ENCODE data around the gene ZYX.
"Not testable (repeated sequence)": the region's sequence is repeated elsewhere in the genome, so short reads cannot be mapped to it uniquely, and the experiment has no call there.

ZYX gene

DNA sequence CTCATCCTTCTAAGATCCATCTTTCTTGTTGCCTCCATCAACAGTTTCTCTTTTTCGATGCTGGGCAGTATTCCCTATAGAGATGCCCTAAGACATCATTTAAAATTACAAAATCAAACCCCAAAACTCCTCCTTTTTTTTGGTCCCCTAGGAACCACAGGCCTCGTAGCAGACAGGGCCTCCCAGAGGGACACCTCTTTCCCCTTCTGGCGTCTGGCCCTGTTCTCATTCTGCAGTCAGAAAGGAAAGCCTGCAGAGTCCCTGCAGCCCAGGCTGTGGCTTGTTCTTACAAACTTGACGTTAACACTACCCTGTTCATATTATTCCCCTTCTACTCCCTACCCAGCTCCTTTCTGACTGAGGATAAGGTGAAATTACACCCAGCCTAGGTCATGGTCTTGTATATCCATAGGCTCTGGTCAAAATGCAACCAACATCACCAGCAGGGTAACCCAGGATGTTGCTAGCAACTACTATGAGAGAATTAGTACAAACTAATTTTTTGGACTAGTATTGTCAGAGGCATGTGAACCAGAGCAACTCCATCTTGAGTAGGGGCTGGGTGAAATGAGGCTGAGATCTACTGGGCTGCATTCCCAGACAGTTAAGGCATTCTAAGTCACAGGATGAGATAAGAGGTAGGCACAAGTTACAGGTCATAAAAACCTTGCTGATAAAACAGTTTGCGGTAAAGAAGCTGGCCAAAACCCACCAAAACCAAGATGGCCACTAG lies 31.0 kb downstream of the ZYX start:
- Histone ChIP-seq H3K36me3 (ENCODE audit: control insufficient read depth in 2 of 2, insufficient read depth in 2 of 2, low read length in 2 of 2) (no peaks in the 10 kb centered on the region), H3K4me3 (ENCODE audit: low read length in 2 of 2) (no peak overlapping the region), H3K27ac (ENCODE audit: low read length) (no peak overlapping the region), H3K4me1 (ENCODE audit: control insufficient read depth, insufficient read depth, low read length) (peaks cover 12% of the 10 kb centered on the region), H3K9me3 (ENCODE audit: control insufficient read depth in 2 of 2, low read length in 2 of 2) (no peaks in the 10 kb centered on the region), H3K9ac (ENCODE audit: low read length in 2 of 2) (no peak overlapping the region), H3K27me3 (ENCODE audit: control insufficient read depth in 1 of 2, insufficient read depth in 2 of 2, low read length in 2 of 2) (no peaks in the 10 kb centered on the region)

DNA sequence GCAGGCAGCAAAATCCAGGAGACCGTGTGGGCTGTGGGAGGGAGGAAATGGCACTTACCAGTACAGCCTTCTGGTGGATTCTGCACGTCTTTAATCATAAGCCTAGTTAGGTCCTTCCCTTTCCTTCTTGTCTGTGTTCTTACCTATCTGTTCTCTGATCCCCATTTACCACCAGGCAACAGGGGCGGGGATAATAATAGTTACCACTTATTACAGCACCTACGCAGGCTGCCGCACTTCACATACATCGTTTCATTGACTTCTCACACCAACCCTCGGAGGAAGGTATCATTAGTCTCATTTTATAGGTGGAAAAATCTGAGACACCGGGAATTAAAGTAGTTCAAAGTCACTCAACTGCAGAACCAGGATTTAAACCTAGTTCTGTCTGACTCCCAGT lies 32.0 kb downstream of the ZYX start:
- Histone ChIP-seq H3K36me3 (ENCODE audit: control insufficient read depth in 2 of 2, insufficient read depth in 2 of 2, low read length in 2 of 2) (no peaks in the 10 kb centered on the region), H3K9ac (ENCODE audit: low read length in 2 of 2) (no peak overlapping the region), H3K4me1 (ENCODE audit: control insufficient read depth, insufficient read depth, low read length) (peaks cover 8% of the 10 kb centered on the region), H3K9me3 (ENCODE audit: control insufficient read depth in 2 of 2, low read length in 2 of 2) (no peaks in the 10 kb centered on the region), H3K27me3 (ENCODE audit: control insufficient read depth in 1 of 2, insufficient read depth in 2 of 2, low read length in 2 of 2) (no peaks in the 10 kb centered on the region), H3K4me3 (ENCODE audit: low read length in 2 of 2) (no peak overlapping the region), H3K27ac (ENCODE audit: low read length) (no peak overlapping the region)

DNA sequence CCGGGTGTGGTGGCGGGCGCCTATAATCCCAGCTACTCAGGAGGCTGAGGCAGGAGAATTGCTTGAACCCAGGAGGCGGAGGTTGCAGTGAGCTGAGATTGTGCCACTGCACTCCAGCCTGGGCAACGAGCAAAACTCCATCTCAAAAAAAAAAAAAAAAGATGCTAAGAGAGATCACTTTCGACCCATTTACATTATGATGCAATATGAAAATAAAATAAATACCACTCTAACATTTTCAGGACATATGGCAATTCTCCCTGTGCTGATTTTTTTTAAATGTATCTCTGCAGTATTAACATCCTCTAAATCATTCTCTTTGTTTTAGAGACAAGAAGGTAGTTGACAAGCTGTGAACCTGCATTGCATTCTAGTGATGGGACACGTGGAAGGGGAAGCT lies 34.1 kb downstream of the ZYX start:
- not testable (repeated sequence) for H3K4me3 ChIP-seq (ENCODE audit: low read length in 2 of 2); H3K9ac ChIP-seq (ENCODE audit: low read length in 2 of 2); H3K36me3 ChIP-seq (ENCODE audit: control insufficient read depth in 2 of 2, insufficient read depth in 2 of 2, low read length in 2 of 2); H3K27me3 ChIP-seq (ENCODE audit: control insufficient read depth in 1 of 2, insufficient read depth in 2 of 2, low read length in 2 of 2); H3K9me3 ChIP-seq (ENCODE audit: control insufficient read depth in 2 of 2, low read length in 2 of 2); H3K4me1 ChIP-seq (ENCODE audit: control insufficient read depth, insufficient read depth, low read length); H3K27ac ChIP-seq (ENCODE audit: low read length)

DNA sequence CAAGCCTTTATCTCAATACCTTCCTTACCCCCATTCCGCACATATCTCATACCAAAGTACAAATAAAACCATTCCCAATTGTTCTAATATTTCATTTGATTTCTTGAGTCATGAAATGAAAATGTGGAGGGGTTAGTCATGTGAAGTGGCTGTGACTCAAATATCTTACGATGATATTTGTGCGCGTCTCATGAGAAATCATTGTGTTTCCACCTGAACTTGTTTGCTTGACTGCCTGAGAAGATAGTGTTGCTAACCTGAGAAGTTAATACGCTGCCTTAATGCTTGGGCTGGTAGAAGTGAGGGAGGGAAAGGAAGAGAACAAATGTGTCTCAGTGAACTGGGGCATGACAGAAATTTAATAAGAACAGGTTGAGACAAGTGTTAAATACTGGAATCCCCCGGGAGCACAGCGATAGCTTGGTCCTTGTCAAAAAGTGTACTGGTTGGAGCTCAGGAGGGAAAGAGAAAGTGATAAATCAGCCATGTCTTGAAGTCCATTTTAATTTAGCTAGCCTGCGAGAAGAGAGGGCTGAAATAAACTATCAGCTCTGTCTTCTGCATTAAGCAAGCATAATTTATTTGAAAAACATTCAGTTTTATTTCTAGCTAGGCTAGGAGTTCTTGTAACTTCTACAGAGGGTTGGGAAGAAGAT lies 34.7 kb downstream of the ZYX start:
- H3K9ac ChIP-seq (ENCODE audit: low read length in 2 of 2), result no peak overlapping the region
- H3K4me3 ChIP-seq (ENCODE audit: low read length in 2 of 2), result no peak overlapping the region
- H3K36me3 ChIP-seq (ENCODE audit: control insufficient read depth in 2 of 2, insufficient read depth in 2 of 2, low read length in 2 of 2), result no peaks in the 10 kb centered on the region
- H3K9me3 ChIP-seq (ENCODE audit: control insufficient read depth in 2 of 2, low read length in 2 of 2), result no peaks in the 10 kb centered on the region
- H3K27ac ChIP-seq (ENCODE audit: low read length), result no peak overlapping the region
- H3K4me1 ChIP-seq (ENCODE audit: control insufficient read depth, insufficient read depth, low read length), result no peaks in the 10 kb centered on the region
- H3K27me3 ChIP-seq (ENCODE audit: control insufficient read depth in 1 of 2, insufficient read depth in 2 of 2, low read length in 2 of 2), result peaks cover 0 to 2% of the 10 kb centered on the region in 2 donors

DNA sequence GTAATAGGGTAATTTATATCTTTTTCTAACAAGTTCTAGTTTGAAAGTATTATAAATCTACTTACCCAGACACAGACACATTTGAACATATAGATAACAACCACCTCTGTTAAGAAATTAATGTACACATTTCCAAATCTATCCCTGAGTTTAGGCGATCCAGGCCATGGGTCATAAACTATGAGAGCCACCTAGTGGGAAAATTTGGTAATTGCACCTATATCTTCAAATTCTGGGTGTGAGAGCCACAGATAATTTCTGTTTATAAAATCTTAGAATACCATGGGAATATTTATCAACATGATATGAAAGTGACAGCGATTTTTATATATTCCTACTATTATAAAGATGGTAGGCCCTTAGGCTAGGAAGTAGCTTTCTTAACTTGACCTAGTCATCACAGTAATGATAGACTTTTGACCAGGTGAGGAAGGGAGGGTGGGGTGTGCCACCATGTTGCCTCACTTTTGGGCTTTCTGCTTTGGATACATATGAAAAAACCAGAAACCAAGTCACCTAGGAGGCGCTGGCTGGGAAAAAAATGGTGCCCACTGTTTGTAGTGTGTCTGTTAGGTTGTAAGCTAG lies 35.5 kb downstream of the ZYX start:
- no peaks in the 10 kb centered on the region for H3K9me3 ChIP-seq (ENCODE audit: control insufficient read depth in 2 of 2, low read length in 2 of 2)
- H3K9ac ChIP-seq (ENCODE audit: low read length in 2 of 2), result no peak overlapping the region
- H3K27ac ChIP-seq (ENCODE audit: low read length), result no peak overlapping the region
- H3K27me3 ChIP-seq (ENCODE audit: control insufficient read depth in 1 of 2, insufficient read depth in 2 of 2, low read length in 2 of 2), result peaks cover 0 to 2% of the 10 kb centered on the region in 2 donors
- H3K4me1 ChIP-seq (ENCODE audit: control insufficient read depth, insufficient read depth, low read length), result no peaks in the 10 kb centered on the region
- no peaks in the 10 kb centered on the region for H3K36me3 ChIP-seq (ENCODE audit: control insufficient read depth in 2 of 2, insufficient read depth in 2 of 2, low read length in 2 of 2)
- H3K4me3 ChIP-seq (ENCODE audit: low read length in 2 of 2), result no peak overlapping the region

DNA sequence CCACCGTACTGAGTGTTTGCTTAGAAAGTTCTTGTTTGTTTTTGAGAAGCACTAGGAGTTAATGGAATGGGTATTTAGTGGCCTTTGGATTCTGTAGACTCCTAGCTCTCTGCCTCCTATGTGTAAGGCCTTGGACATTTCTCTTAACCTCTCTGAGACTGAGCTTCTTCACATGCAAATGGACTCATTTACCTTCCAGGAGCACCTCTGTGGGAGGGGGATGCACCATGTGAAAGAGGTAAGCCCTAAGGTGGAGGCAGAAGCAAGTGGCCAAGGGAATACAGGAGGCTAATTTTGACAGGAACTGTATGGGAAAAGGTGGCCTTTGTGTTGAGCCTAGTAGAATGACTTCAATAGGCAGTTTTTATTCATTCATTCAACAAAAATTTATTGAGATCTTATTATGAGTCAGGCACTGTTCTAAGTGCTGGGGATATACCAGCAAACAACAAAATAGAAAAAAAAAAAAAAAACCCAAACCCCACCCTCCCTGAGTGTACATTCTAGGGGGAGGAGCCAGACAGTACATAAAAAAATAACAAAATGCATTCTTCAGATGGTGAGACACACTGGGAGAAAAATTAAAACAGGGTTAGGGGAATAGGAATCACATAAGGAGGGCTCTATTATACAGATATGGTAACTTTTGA lies 36.7 kb downstream of the ZYX start:
- Histone ChIP-seq H3K4me3 (ENCODE audit: low read length in 2 of 2) (no peak overlapping the region), H3K27ac (ENCODE audit: low read length) (no peak overlapping the region), H3K9ac (ENCODE audit: low read length in 2 of 2) (no peak overlapping the region), H3K9me3 (ENCODE audit: control insufficient read depth in 2 of 2, low read length in 2 of 2) (no peaks in the 10 kb centered on the region), H3K36me3 (ENCODE audit: control insufficient read depth in 2 of 2, insufficient read depth in 2 of 2, low read length in 2 of 2) (no peaks in the 10 kb centered on the region), H3K4me1 (ENCODE audit: control insufficient read depth, insufficient read depth, low read length) (no peaks in the 10 kb centered on the region), H3K27me3 (ENCODE audit: control insufficient read depth in 1 of 2, insufficient read depth in 2 of 2, low read length in 2 of 2) (peaks cover 0 to 2% of the 10 kb centered on the region in 2 donors)

DNA sequence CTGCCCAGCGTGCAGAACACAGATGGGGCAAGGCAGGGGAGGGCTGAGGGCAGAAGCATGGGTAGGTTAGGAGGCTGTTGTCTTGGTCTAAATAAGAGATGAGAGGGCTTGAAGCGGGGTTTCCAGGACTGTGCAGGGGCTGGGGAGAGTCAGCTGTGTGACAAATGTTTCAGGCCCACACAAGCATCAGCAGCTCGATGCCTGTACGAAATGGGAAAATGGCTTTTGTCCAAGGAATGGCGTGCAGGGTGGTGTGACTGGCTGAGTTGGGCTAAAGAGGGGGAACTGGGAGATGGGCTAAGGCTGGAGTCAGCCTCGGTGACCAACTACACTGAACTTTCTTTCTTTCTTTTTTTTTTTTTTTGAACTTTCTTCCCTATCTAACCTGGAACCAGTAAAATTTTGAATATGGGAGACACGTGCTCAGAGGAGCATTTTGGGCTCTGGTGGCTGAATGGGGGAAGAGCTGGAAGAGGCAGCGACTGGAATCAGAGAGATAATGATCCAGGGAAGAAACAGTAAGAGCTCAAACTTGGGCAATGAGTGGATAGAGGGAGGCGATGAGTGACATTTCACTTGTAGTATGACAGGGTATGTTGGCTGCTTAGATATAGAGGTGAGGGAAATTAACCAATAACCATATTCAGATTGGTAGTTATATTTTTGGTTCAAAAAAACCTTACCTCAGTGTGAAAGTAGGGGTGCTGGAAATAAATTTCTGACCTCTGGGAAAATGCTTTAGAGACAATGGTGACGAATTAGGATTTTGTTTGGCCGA lies 37.7 kb downstream of the ZYX start:
- H3K27ac ChIP-seq (ENCODE audit: low read length), result no peak overlapping the region
- no peaks in the 10 kb centered on the region for H3K4me1 ChIP-seq (ENCODE audit: control insufficient read depth, insufficient read depth, low read length)
- no peak overlapping the region for H3K9ac ChIP-seq (ENCODE audit: low read length in 2 of 2)
- H3K4me3 ChIP-seq (ENCODE audit: low read length in 2 of 2), result no peak overlapping the region
- no peaks in the 10 kb centered on the region for H3K36me3 ChIP-seq (ENCODE audit: control insufficient read depth in 2 of 2, insufficient read depth in 2 of 2, low read length in 2 of 2)
- no peaks in the 10 kb centered on the region for H3K9me3 ChIP-seq (ENCODE audit: control insufficient read depth in 2 of 2, low read length in 2 of 2)
- peaks cover 0 to 2% of the 10 kb centered on the region in 2 donors for H3K27me3 ChIP-seq (ENCODE audit: control insufficient read depth in 1 of 2, insufficient read depth in 2 of 2, low read length in 2 of 2)

DNA sequence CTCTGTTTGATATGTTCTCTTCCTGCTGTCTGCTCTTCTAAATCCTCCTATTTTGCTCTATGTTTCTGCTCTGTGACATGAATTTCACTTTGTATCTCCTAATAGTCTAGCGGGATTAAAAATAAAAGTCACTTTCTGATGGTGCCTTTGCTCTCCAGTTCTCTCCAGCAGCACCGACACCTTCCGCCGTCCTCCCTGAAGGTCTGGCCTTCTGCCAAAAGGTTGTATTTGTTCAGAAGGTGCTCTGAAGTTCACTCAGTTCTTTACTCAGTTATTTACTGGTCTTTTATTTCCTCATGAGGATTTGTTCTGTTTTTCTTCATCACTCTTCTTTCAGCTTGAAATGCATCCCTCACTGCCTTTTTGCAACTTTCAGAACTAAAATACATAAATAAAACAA lies 38.7 kb downstream of the ZYX start:
- Histone ChIP-seq H3K9me3 (ENCODE audit: control insufficient read depth in 2 of 2, low read length in 2 of 2) (no peaks in the 10 kb centered on the region), H3K4me3 (ENCODE audit: low read length in 2 of 2) (no peak overlapping the region), H3K27me3 (ENCODE audit: control insufficient read depth in 1 of 2, insufficient read depth in 2 of 2, low read length in 2 of 2) (peaks cover 0 to 2% of the 10 kb centered on the region in 2 donors), H3K27ac (ENCODE audit: low read length) (no peak overlapping the region), H3K9ac (ENCODE audit: low read length in 2 of 2) (no peak overlapping the region), H3K4me1 (ENCODE audit: control insufficient read depth, insufficient read depth, low read length) (no peaks in the 10 kb centered on the region), H3K36me3 (ENCODE audit: control insufficient read depth in 2 of 2, insufficient read depth in 2 of 2, low read length in 2 of 2) (no peaks in the 10 kb centered on the region)

DNA sequence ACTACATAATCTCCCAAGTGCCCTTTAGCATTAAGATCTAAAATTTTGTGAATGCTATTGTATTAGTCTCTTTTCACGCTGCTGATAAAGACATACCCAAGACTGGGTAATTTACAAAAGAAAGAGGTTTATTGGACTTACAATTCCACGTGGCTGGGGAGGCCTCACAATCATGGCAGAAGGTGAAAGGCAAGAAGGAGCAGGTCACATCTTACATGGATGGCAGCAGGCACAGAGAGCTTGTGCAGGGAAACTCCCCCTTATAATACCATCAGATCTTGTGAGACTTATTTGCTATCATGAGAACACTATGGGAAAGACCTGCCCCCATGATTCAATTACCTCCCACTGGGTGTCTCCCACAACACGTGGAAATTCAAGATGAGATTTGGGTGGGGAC lies 39.5 kb downstream of the ZYX start:
- H3K4me1 ChIP-seq (ENCODE audit: control insufficient read depth, insufficient read depth, low read length); H3K36me3 ChIP-seq (ENCODE audit: control insufficient read depth in 2 of 2, insufficient read depth in 2 of 2, low read length in 2 of 2); H3K27me3 ChIP-seq (ENCODE audit: control insufficient read depth in 1 of 2, insufficient read depth in 2 of 2, low read length in 2 of 2); H3K4me3 ChIP-seq (ENCODE audit: low read length in 2 of 2); H3K27ac ChIP-seq (ENCODE audit: low read length); H3K9ac ChIP-seq (ENCODE audit: low read length in 2 of 2); H3K9me3 ChIP-seq (ENCODE audit: control insufficient read depth in 2 of 2, low read length in 2 of 2): not testable (repeated sequence)

DNA sequence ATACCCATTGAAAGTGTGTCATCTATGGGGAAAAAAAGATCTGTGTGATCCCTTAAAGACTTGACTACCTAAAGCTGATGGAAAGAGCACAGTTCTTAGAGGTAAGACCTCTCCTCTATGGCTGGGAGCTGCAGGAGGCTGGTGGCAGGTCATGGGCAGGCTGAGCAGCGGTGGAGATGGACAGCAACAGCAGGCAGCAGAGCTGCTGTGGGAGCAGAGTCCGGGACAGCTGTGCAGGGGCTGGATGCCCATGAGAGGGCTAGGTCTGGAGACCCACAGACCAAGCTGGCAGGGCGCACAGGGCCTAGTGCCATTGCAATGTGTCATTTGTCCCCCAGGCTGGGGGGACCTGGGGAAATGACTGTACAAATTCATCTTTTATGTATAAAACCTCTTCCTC lies 40.9 kb downstream of the ZYX start:
- H3K27me3 ChIP-seq (ENCODE audit: control insufficient read depth in 1 of 2, insufficient read depth in 2 of 2, low read length in 2 of 2), result peaks cover 0 to 2% of the 10 kb centered on the region in 2 donors
- no peaks in the 10 kb centered on the region for H3K4me1 ChIP-seq (ENCODE audit: control insufficient read depth, insufficient read depth, low read length)
- H3K4me3 ChIP-seq (ENCODE audit: low read length in 2 of 2), result no peak overlapping the region
- H3K9me3 ChIP-seq (ENCODE audit: control insufficient read depth in 2 of 2, low read length in 2 of 2), result no peaks in the 10 kb centered on the region
- no peaks in the 10 kb centered on the region for H3K36me3 ChIP-seq (ENCODE audit: control insufficient read depth in 2 of 2, insufficient read depth in 2 of 2, low read length in 2 of 2)
- H3K9ac ChIP-seq (ENCODE audit: low read length in 2 of 2), result no peak overlapping the region
- H3K27ac ChIP-seq (ENCODE audit: low read length), result no peak overlapping the region

Data from stomach smooth muscle (tissue), 2 donors.